OCI-LY3 (cell line): ENCODE measurements around the gene CNTNAP2.

Experiments used
- EZH2phosphoT487 ChIP-seq: fragments of 200-600 bp; shearing (Covaris generic); IDR thresholded peaks from 2 replicates; pipeline ENCODE4 v1.6.1; 2018; ENCODE audit warnings: antibody characterized with exemption, mixed run types, low read depth
- TF ChIP-seq, protein P1 (sequence below): fragments of 200-600, 300-600 bp; sonication (generic); IDR thresholded peaks from 2 replicates; pipeline ENCODE4 v1.5.1; 2014; ENCODE audit warnings: antibody characterized with exemption, low read length, low read depth

- TF ChIP-seq, protein P1, sequence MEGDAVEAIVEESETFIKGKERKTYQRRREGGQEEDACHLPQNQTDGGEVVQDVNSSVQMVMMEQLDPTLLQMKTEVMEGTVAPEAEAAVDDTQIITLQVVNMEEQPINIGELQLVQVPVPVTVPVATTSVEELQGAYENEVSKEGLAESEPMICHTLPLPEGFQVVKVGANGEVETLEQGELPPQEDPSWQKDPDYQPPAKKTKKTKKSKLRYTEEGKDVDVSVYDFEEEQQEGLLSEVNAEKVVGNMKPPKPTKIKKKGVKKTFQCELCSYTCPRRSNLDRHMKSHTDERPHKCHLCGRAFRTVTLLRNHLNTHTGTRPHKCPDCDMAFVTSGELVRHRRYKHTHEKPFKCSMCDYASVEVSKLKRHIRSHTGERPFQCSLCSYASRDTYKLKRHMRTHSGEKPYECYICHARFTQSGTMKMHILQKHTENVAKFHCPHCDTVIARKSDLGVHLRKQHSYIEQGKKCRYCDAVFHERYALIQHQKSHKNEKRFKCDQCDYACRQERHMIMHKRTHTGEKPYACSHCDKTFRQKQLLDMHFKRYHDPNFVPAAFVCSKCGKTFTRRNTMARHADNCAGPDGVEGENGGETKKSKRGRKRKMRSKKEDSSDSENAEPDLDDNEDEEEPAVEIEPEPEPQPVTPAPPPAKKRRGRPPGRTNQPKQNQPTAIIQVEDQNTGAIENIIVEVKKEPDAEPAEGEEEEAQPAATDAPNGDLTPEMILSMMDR = no peak
- TF ChIP-seq EZH2phosphoT487 = no peak
Measured at GRCh38 chr7:146943483-146943882, 826.9 kb downstream of the CNTNAP2 start.
